NCI-H510A (cell line): ENCODE measurements around the gene DLX2.
"Not testable (repeated sequence)": the region's sequence is repeated elsewhere in the genome, so short reads cannot be mapped to it uniquely, and the experiment has no call there.

Source experiments
- DNase-seq: peaks from one replicate; lab custom pipeline; 2025; lab: John Stamatoyannopoulos, UW

Gene DLX2

GRCh38 chr2:172083628-172084394, 18.9 kb downstream of the DLX2 start:
- no peak for DNase-seq

GRCh38 chr2:172082944-172083627, 19.6 kb downstream of the DLX2 start:
- no peak for DNase-seq

GRCh38 chr2:172082105-172082943, 20.4 kb downstream of the DLX2 start:
- DNase-seq = no peak

GRCh38 chr2:172081221-172082022, 21.3 kb downstream of the DLX2 start:
- no peak for DNase-seq

GRCh38 chr2:172080641-172081220, 22.0 kb downstream of the DLX2 start:
- DNase-seq = no peak

GRCh38 chr2:172079838-172080640, 22.7 kb downstream of the DLX2 start:
- DNase-seq = no peak

GRCh38 chr2:172079416-172079815, 23.3 kb downstream of the DLX2 start:
- no peak for DNase-seq

- no peak for DNase-seq
Measured at GRCh38 chr2:172074254-172074653, 28.4 kb downstream of the DLX2 start.

- DNase-seq = no peak
Measured at GRCh38 chr2:172073518-172073917, 29.2 kb downstream of the DLX2 start.

GRCh38 chr2:172072706-172073105, 30.0 kb downstream of the DLX2 start:
- DNase-seq = no peak

GRCh38 chr2:172072303-172072702, 30.4 kb downstream of the DLX2 start:
- no peak for DNase-seq

- DNase-seq = no peak
Measured at GRCh38 chr2:172070936-172071335, 31.8 kb downstream of the DLX2 start.

GRCh38 chr2:172067905-172068304, 34.8 kb downstream of the DLX2 start:
- not testable (repeated sequence) for DNase-seq

- no peak for DNase-seq
Measured at GRCh38 chr2:172066394-172066886, 36.3 kb downstream of the DLX2 start.

GRCh38 chr2:172065111-172065510, 37.6 kb downstream of the DLX2 start:
- no peak for DNase-seq

GRCh38 chr2:172063446-172063845, 39.3 kb downstream of the DLX2 start:
- no peak for DNase-seq

GRCh38 chr2:172062402-172063004, 40.2 kb downstream of the DLX2 start:
- DNase-seq = no peak

- DNase-seq = not testable (repeated sequence)
Measured at GRCh38 chr2:172060118-172060517, 42.6 kb downstream of the DLX2 start.

- DNase-seq = no peak
Measured at GRCh38 chr2:172058660-172059059, 44.0 kb downstream of the DLX2 start.

GRCh38 chr2:172056293-172056692, 46.4 kb downstream of the DLX2 start:
- DNase-seq = no peak
